SK-N-SH (cell line): ENCODE data around the gene ZBED3. TPM values are rescaled to one million over a fixed set of nuclear protein-coding genes. Genes with fewer than 3 reads are reported as not detected.

Experiments
- CTCF ChIA-PET: fragments of 300-600, 350-600 bp; formaldehyde crosslinking; extraction: SDS; loops from one replicate; lab custom pipeline; 2021; lab: Yijun Ruan, JAX
- POLR2A ChIA-PET: fragments of 350-600 bp; sonication (Branson Sonifier 250); formaldehyde crosslinking; extraction: SDS; loops from one replicate; lab custom pipeline; 2020; ENCODE audit warnings: antibody characterized with exemption, inconsistent platforms; lab: Yijun Ruan, JAX
- DNase-seq: peaks from one replicate; pipeline ENCODE4 v3.0.0; 2012
- H2AFZ ChIP-seq: fragments of 200-600 bp; sonication (generic); 2 replicates; pipeline ENCODE4 v1.8.1; 2016; ENCODE audit warnings: antibody characterized with exemption, mild to moderate bottlenecking, low read depth
- H3F3A ChIP-seq: fragments of 200-600 bp; sonication (generic); replicated peaks from 2 replicates; pipeline ENCODE3; 2016; ENCODE audit warnings: antibody characterized with exemption, mild to moderate bottlenecking; ENCODE audit not compliant: insufficient read depth
- H3K27ac ChIP-seq, 2 experiments: fragments of 200-500 bp in 1 of 2; fragments of 200-600 bp in 1 of 2; sonication (Bioruptor generic) in 1 of 2; sonication (generic), shearing (Covaris generic) in 1 of 2; 2 replicates each; pipeline versions ENCODE4 v1.5.1 to v1.6.1; 2014 to 2016; ENCODE audit warnings: low read depth in 2 of 2, inconsistent platforms in 1 of 2, low read length in 1 of 2, mild to moderate bottlenecking in 1 of 2, mixed read lengths in 1 of 2
- H3K27me3 ChIP-seq: fragments of 200-600 bp; sonication (generic), shearing (Covaris generic); 2 replicates; pipeline ENCODE4 v1.6.1; 2016; ENCODE audit warnings: mixed run types; ENCODE audit not compliant: insufficient read depth
- H3K36me3 ChIP-seq, 2 experiments: fragments of 200-500 bp in 1 of 2; fragments of 200-600 bp in 1 of 2; sonication (Bioruptor generic) in 1 of 2; sonication (generic) in 1 of 2; replicated peaks in 1 of 2; 2 replicates each; pipeline versions ENCODE3 to v1.5.1; 2014 to 2016; ENCODE audit warnings: low read length in 1 of 2, mild to moderate bottlenecking in 1 of 2; ENCODE audit not compliant: insufficient read depth in 2 of 2, control insufficient read depth in 1 of 2
- H3K4me1 ChIP-seq, 2 experiments: fragments of 200-500 bp in 1 of 2; fragments of 200-600 bp in 1 of 2; sonication (Bioruptor generic) in 1 of 2; sonication (generic), shearing (Covaris generic) in 1 of 2; 2 replicates each; pipeline versions ENCODE4 v1.5.1 to v1.6.1; 2014 to 2016; ENCODE audit warnings: low read depth in 1 of 2, low read length in 1 of 2, mixed run types in 1 of 2; ENCODE audit not compliant: insufficient read depth in 2 of 2, control insufficient read depth in 1 of 2
- H3K4me2 ChIP-seq: fragments of 200-600 bp; sonication (generic), shearing (Covaris generic); 2 replicates; pipeline ENCODE4 v1.6.1; 2017; ENCODE audit warnings: mixed run types
- H3K4me3 ChIP-seq, 2 experiments: fragments of 200-500 bp in 1 of 2; fragments of 200-600 bp in 1 of 2; sonication (Bioruptor generic) in 1 of 2; sonication (generic), shearing (Covaris generic) in 1 of 2; 2 replicates each; pipeline versions ENCODE4 v1.5.1 to v1.8.1; 2014 to 2016; ENCODE audit warnings: low read depth in 2 of 2, inconsistent platforms in 1 of 2, low read length in 1 of 2, mild to moderate bottlenecking in 1 of 2, mixed read lengths in 1 of 2, moderate library complexity in 1 of 2
- H3K79me2 ChIP-seq: fragments of 200-600 bp; sonication (generic); 2 replicates; pipeline ENCODE4 v1.8.1; 2017; ENCODE audit warnings: mild to moderate bottlenecking; ENCODE audit not compliant: insufficient read depth
- H3K9ac ChIP-seq: fragments of 200-600 bp; sonication (generic); 2 replicates; pipeline ENCODE4 v1.6.1; 2017; ENCODE audit warnings: mixed run types
- H3K9me2 ChIP-seq: fragments of 200-600 bp; sonication (generic); 2 replicates; pipeline ENCODE4 v1.6.1; 2017; ENCODE audit warnings: mixed run types
- H3K9me3 ChIP-seq: fragments of 200-600 bp; sonication (generic); 2 replicates; pipeline ENCODE4 v1.6.1; 2017; ENCODE audit warnings: mixed run types, mild to moderate bottlenecking, moderate library complexity
- H4K20me1 ChIP-seq: fragments of 200-600 bp; sonication (generic); 2 replicates; pipeline ENCODE4 v1.6.1; 2017; ENCODE audit warnings: mild to moderate bottlenecking, mixed run types; ENCODE audit not compliant: insufficient read depth
- CHD2 ChIP-seq: fragments of 150-350 bp; IDR thresholded peaks from 2 replicates; pipeline ENCODE4 v1.6.1; 2018; ENCODE audit warnings: low read length; ENCODE audit not compliant: partially characterized antibody
- EP300 ChIP-seq, 2 experiments: IDR thresholded peaks; 2 replicates each; pipeline versions ENCODE4 v1.4.0 to v1.6.1; 2012; ENCODE audit warnings: borderline replicate concordance in 1 of 2, low read depth in 1 of 2, low read length in 1 of 2
- FOSL2 ChIP-seq: IDR thresholded peaks from 2 replicates; pipeline ENCODE4 v1.4.0; 2012; ENCODE audit warnings: low read depth, mild to moderate bottlenecking, moderate library complexity, borderline replicate concordance
- JUND ChIP-seq: IDR thresholded peaks from 2 replicates; pipeline ENCODE4 v1.4.0; 2012
- MAX ChIP-seq: IDR thresholded peaks from 2 replicates; pipeline ENCODE4 v1.4.0; 2012; ENCODE audit warnings: low read depth
- MEF2A ChIP-seq: IDR thresholded peaks from 2 replicates; pipeline ENCODE4 v1.4.0; 2012; ENCODE audit warnings: low read depth, borderline replicate concordance
- MXI1 ChIP-seq: IDR thresholded peaks from 2 replicates; pipeline ENCODE4 v1.6.1; 2012; ENCODE audit warnings: mild to moderate bottlenecking, low read depth, low read length, improper control_type of control experiment
- NFIC ChIP-seq: IDR thresholded peaks from 2 replicates; pipeline ENCODE4 v1.4.0; 2012; ENCODE audit warnings: borderline replicate concordance
- PBX3 ChIP-seq: IDR thresholded peaks from 2 replicates; pipeline ENCODE4; 2012
- POLR2AphosphoS5 ChIP-seq: IDR thresholded peaks from 2 replicates; pipeline ENCODE4 v1.6.1; 2012; ENCODE audit warnings: low read depth, low read length
- RCOR1 ChIP-seq: fragments of 150-350 bp; IDR thresholded peaks from 2 replicates; pipeline ENCODE4 v1.6.1; 2017; ENCODE audit warnings: antibody characterized with exemption, low read length
- RFX5 ChIP-seq: IDR thresholded peaks from 2 replicates; pipeline ENCODE4 v1.6.1; 2012; ENCODE audit warnings: mild to moderate bottlenecking, improper control_type of control experiment, low read length
- TCF12 ChIP-seq: IDR thresholded peaks from 2 replicates; pipeline ENCODE4 v1.4.0; 2012
- TEAD4 ChIP-seq: IDR thresholded peaks from 2 replicates; pipeline ENCODE4 v1.4.0; 2012; ENCODE audit warnings: mild to moderate bottlenecking, borderline replicate concordance; ENCODE audit not compliant: insufficient read depth
- ZBTB33 ChIP-seq: IDR thresholded peaks from 2 replicates; pipeline ENCODE4 v1.4.0; 2012; ENCODE audit warnings: low read depth, borderline replicate concordance
- WGBS: methylation state at CpG from one replicate; pipeline ENCODE4 v1.1.6; 2017; ENCODE audit warnings: low lambda C conversion rate; 5-methylcytosine and 5-hydroxymethylcytosine counted together
- polyA plus RNA-seq, 3 experiments: library from polyadenylated mRNA; depleted of rRNA; stranded (reverse); fragments of >200 nt; gene quantifications; 2 replicates each; pipeline ENCODE4 v1.2.3, GENCODE V29; 2012

ZBED3 gene
- polyA plus RNA-seq, 1 of the 3 experiments (the other 2 are of a cell fraction), result 5.8 TPM

- H3K27me3 ChIP-seq, result peaks cover 57% of the 10 kb centered on the region
- TF ChIP-seq MEF2A (no peak; the same call in 1 of the 2 replicates), POLR2AphosphoS5 (peak; percentile 55; the same call in 1 of the 2 replicates), FOSL2 (peak; percentile 95), MXI1 (no peak), JUND (peak; percentile 95), RCOR1 (no peak), NFIC (peak; percentile 98), PBX3 (peak; percentile 95), RFX5 (no peak), CHD2 (no peak), TEAD4 (peak; percentile 74; the same call in 1 of the 2 replicates), MAX (peak; percentile 70), TCF12 (peak; percentile 96), EP300 (IDR thresholded peaks at IDR 0.05; ENCODE audit: borderline replicate concordance in 1 of 2, low read depth in 1 of 2, low read length in 1 of 2) (peak in 1 of 2 experiments; percentile 34; a peak in 1 of 4 replicates), ZBTB33 (peak; percentile 81)
- TF ChIP-seq, all 33 proteins: peak for 10
- H4K20me1 ChIP-seq, result peaks cover 22% of the 10 kb centered on the region
- H3K4me1 ChIP-seq, result 0 out of 4 replicates have a peak, but pooled peaks cover 0 to 4% of the 10 kb centered on the region in 2 experiments
- ChIA-PET CTCF (interaction anchor here (0.7 to 3.8 kb wide), 6 partner anchors 9 to 385 kb away, joined by 3 to 15 read pairs (median 4); partner anchors contain the start of gene WDR41), POLR2A (no interaction called here)
- no peak overlapping the region for H3K4me2 ChIP-seq
- DNase-seq, result no peak
- no peaks in the 10 kb centered on the region for H3K9me2 ChIP-seq
- 3% methylated on average over 1 of the region's 1 CpG for WGBS
- no peak overlapping the region for H3K4me3 ChIP-seq
- H3K27ac ChIP-seq, result no peak overlapping the region
- no peaks in the 10 kb centered on the region for H3K79me2 ChIP-seq
- H3K36me3 ChIP-seq, result no peaks in the 10 kb centered on the region
- no peak overlapping the region for H3K9ac ChIP-seq
- no peak overlapping the region for H2AFZ ChIP-seq
- H3K9me3 ChIP-seq, result no peaks in the 10 kb centered on the region
- H3F3A ChIP-seq, result peaks cover 15% of the 10 kb centered on the region
Measured at GRCh38 chr5:77133061-77133758, 46.1 kb upstream of the ZBED3 start.
